Activated naive CD4-positive, alpha-beta T cell treated with anti-CD3 and anti-CD28 coated beads, Interleukin-2, amount 10 ng/mL, durations not matched to agents 7 days and 5 days (primary cell): ENCODE data around the gene ABLIM2.
A peak's percentile ranks its signal among the peaks of the same experiment; 100 is the strongest.

Source experiments
- CTCF ChIA-PET: fragments of 350-600 bp; sonication (Branson Sonifier 250); formaldehyde crosslinking; loops from one replicate; lab custom pipeline; 2021; ENCODE audit warnings: antibody characterized with exemption; lab: Charles Lee
- DNase-seq: peaks from one replicate; pipeline ENCODE4 v3.0.0-alpha.2; 2020
- H3K27ac Mint-ChIP-seq: one replicate; pipeline ENCODE4 v1.8.0; 2021; ENCODE audit warnings: mild to moderate bottlenecking, moderate library complexity, mixed read lengths
- H3K27me3 Mint-ChIP-seq: one replicate; pipeline ENCODE4 v1.8.0; 2021; ENCODE audit warnings: mild to moderate bottlenecking, mixed read lengths
- H3K36me3 Mint-ChIP-seq: one replicate; pipeline ENCODE4 v1.8.0; 2021; ENCODE audit warnings: mixed read lengths
- H3K4me1 Mint-ChIP-seq: one replicate; pipeline ENCODE4 v1.8.0; 2021; ENCODE audit warnings: mixed read lengths
- H3K4me3 Mint-ChIP-seq: one replicate; pipeline ENCODE4 v1.8.0; 2021; ENCODE audit warnings: mild to moderate bottlenecking, moderate library complexity, mixed read lengths
- H3K9me3 Mint-ChIP-seq: one replicate; pipeline ENCODE4 v1.8.0; 2021; ENCODE audit warnings: mixed read lengths

The ABLIM2 gene

DNA sequence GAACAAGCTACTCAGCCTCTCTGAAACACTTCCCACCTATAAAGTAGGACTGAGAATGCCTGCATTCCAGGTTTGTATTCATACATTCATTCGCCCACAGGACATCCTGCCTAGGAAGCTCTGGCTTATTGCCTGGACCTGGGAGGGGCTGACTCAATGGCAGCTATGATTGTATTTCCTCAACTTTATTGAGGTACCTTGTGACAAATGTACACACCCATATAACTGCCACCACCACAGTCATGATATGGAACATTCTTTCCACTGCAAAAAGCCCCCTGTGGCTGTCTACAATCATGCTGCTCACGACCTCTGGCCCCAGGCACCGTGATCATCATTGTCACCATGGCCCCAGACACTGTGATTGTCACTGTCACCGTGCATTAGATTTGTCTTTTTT, 68.3 kb downstream of the ABLIM2 start:
- Mint-ChIP-seq H3K4me1 (no peaks in the 10 kb centered on the region), H3K27ac (no peak overlapping the region)
- CTCF ChIA-PET: no interaction called here

DNA sequence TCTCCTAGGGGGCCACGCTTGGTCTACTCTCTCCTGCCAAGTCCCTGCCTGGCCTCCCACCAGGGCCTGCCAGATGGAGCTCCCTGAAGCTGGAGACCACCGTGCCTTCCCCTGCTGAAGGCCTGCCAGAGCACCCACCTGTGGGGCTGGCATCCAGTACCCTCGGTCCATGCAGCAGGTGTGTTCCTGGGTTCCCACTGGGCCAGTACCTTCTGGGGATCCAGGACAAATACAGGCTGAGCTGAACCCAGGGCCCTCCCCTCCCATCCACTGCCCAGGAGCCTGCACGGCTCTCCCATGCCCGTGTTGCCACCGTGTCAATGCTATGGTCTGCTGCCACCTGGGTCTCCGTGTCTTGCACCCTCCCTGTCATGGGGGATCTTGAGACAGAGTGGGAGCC, 68.8 kb downstream of the ABLIM2 start:
- Mint-ChIP-seq H3K27ac (no peak overlapping the region), H3K36me3 (no peaks in the 10 kb centered on the region), H3K4me3 (no peak overlapping the region), H3K27me3 (peaks cover 5% of the 10 kb centered on the region), H3K4me1 (no peaks in the 10 kb centered on the region), H3K9me3 (peaks cover 13% of the 10 kb centered on the region)
- CTCF ChIA-PET: no interaction called here
- no peak for DNase-seq

More for the DNA sequence above, 68.3 kb downstream of the ABLIM2 start:
- peaks cover 13% of the 10 kb centered on the region for H3K9me3 Mint-ChIP-seq
- H3K36me3 Mint-ChIP-seq: no peaks in the 10 kb centered on the region
- peak; percentile 29 for DNase-seq
- no peak overlapping the region for H3K4me3 Mint-ChIP-seq
- H3K27me3 Mint-ChIP-seq: peaks cover 7% of the 10 kb centered on the region

DNA sequence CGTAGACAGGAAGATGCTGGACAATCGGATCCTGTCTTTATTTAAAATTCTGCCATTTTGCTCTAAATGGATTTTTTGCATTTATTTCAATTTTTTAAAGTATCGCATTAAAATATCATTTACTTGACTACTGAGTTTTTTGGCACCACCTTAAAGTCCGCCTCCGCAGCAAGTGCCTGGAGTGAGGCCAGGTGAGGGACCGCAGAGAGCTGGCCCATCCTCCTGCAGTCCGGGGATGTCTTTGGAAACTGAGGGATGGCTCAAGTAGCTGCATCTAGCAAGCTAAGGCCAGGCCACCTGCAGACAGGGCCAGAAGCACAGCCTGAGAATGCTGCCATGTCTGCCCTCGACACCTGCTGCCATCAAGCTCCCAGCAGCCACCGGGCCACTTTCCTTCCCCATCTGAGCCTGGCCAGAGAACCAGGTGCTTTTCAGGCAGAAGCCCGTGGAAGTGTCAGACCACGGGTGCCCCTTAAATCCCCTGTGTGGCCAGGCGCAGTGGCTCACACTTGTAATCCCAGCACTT, 69.6 kb downstream of the ABLIM2 start:
- Mint-ChIP-seq H3K4me1 (no peaks in the 10 kb centered on the region), H3K9me3 (peaks cover 10% of the 10 kb centered on the region), H3K4me3 (no peak overlapping the region), H3K36me3 (no peaks in the 10 kb centered on the region), H3K27ac (no peak overlapping the region), H3K27me3 (peaks cover 4% of the 10 kb centered on the region)
- CTCF ChIA-PET: no interaction called here
- no peak for DNase-seq

DNA sequence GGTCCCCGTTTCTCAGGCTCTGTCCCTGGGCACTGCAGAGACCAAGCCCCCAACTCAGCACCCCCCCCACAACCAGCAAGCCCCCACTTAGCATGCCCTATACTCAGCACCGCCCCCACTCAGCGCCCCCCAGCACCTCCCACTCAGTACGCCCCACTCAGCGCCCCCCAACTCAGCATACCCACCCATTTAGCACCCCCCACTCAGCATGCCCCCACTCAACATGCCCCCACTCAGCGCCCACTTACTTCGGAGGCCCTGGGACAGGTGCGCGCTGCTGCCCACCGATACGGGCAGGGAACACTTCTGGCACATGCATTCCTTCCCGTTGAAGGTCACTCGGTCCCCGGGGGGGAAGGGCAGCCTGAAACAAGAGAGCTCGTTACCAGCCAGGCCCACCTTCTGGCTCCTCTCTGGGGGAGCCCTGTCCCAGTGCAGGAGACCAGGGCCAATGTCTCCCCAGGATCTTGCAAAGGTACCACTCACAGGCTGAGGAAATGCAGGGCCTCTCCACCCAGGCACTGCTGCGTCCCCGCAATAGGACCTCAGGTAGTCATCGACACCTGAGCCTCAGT, 70.6 kb downstream of the ABLIM2 start:
- Mint-ChIP-seq H3K9me3 (peaks cover 2% of the 10 kb centered on the region), H3K4me3 (no peak overlapping the region), H3K36me3 (no peaks in the 10 kb centered on the region), H3K4me1 (no peaks in the 10 kb centered on the region), H3K27ac (no peak overlapping the region), H3K27me3 (peaks cover 4% of the 10 kb centered on the region)
- no peak for DNase-seq
- CTCF ChIA-PET: no interaction called here

DNA sequence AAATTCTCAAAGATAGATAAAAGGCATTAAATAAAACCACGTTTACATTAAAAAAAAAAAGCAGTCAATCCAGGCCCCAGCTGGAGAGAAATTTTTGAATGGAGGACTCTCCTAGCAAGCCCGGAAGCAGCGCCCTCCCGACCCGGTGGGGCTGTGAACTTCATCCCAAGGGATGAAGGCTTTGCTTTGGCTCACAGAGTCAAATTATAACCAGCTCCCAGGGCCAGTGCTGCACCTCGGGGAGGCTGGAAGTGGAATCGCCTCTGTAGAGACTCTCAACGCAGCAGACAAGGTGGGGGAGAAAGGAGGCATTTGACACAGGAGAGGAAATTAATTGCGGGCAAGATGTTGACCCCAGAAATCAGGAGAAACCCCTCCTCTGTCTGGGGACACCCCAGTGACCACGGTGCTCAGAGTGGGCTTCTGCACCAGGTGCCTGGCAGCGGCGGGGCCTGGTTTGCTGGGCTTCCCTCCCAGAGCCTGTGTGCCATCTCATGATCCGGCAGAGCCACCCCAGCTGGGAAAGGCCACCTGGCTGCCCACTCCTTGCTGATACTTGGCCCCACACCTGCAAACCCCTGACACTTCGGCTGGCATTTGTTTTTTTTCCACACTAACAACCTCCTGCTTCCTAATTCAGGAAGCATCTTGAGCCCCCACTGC, 71.7 kb downstream of the ABLIM2 start:
- H3K4me1 Mint-ChIP-seq: no peaks in the 10 kb centered on the region
- DNase-seq: no peak
- CTCF ChIA-PET: no interaction called here
- no peaks in the 10 kb centered on the region for H3K36me3 Mint-ChIP-seq
- no peak overlapping the region for H3K4me3 Mint-ChIP-seq
- peaks cover 4% of the 10 kb centered on the region for H3K27me3 Mint-ChIP-seq
- H3K27ac Mint-ChIP-seq: no peak overlapping the region
- no peaks in the 10 kb centered on the region for H3K9me3 Mint-ChIP-seq

DNA sequence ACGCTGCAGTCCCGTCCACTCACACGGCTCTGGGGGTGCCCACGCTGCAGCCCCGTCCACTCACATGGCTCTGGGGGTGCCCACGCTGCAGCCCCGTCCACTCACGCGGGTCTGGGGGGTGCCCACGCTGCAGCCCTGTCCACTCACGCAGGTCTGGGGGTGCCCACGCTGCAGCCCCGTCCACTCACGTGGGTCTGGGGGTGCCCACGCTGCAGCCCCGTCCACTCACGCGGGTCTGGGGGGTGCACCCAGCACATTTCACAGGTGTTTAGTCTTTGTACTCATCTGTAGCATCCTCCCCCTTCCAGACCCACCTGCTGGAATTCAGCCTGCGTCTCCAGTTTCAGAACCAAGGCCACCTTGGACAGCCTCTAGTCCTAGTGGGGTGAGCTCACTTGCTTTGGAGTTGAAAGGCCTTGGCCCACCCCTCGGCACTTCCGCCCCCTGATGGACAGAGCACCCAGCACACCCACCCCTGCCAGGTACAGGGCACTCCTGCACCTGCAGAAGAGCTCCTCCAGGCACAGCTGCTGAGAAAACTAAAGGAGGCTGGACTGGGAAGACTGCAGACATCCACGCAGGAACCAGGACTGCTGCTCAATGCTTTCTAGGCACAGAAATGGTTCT, 73.0 kb downstream of the ABLIM2 start:
- no peaks in the 10 kb centered on the region for H3K9me3 Mint-ChIP-seq
- H3K4me1 Mint-ChIP-seq: no peaks in the 10 kb centered on the region
- no peaks in the 10 kb centered on the region for H3K36me3 Mint-ChIP-seq
- no peak overlapping the region for H3K4me3 Mint-ChIP-seq
- peaks cover 5% of the 10 kb centered on the region for H3K27me3 Mint-ChIP-seq
- no peak for DNase-seq
- CTCF ChIA-PET: interaction anchor here (0.8 kb wide), 1 partner anchor 17 kb away, joined by 3 read pairs; no protein-coding TSS in a partner anchor
- no peak overlapping the region for H3K27ac Mint-ChIP-seq

DNA sequence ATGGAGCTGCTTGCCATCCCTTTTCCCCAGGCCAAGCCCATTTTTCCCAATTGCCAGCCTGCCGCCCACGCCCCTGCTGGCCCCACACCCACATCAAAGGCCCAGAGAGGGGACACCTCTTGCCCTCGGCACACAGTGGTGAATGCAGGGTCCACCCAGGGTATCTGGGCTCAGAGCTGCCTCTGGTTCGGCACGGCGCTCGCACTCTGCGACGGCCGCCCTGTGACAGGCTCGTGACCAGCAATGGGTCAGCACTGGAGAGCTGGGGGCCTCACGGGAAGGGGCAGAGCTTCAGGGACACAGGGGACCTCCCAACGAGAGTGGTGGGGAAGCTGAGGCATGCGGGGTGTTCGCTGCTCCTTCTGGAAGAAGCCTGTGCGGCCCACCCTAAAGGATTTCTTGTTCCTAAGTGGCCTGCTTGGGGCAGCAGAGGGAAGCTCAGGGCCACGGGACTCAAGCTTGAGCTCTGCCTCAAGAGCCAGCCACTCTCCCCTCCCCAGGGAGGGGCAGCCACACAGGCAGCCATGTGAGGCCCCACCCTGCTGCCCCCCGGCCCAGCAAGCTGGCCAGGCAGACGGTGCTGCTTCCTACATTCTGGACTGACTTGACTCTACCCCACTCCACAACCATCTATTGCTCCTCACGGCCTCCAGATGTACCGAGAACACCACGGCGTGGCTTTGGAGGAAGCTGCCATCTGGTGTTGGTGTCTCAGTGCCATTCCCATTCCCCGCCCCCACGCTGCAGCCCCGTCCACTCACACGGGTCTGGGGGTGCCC, 73.7 kb downstream of the ABLIM2 start:
- Mint-ChIP-seq H3K4me3 (no peak overlapping the region), H3K9me3 (no peaks in the 10 kb centered on the region), H3K4me1 (no peaks in the 10 kb centered on the region), H3K27ac (no peak overlapping the region), H3K36me3 (no peaks in the 10 kb centered on the region), H3K27me3 (peaks cover 12% of the 10 kb centered on the region)
- CTCF ChIA-PET: no interaction called here
- DNase-seq: no peak

DNA sequence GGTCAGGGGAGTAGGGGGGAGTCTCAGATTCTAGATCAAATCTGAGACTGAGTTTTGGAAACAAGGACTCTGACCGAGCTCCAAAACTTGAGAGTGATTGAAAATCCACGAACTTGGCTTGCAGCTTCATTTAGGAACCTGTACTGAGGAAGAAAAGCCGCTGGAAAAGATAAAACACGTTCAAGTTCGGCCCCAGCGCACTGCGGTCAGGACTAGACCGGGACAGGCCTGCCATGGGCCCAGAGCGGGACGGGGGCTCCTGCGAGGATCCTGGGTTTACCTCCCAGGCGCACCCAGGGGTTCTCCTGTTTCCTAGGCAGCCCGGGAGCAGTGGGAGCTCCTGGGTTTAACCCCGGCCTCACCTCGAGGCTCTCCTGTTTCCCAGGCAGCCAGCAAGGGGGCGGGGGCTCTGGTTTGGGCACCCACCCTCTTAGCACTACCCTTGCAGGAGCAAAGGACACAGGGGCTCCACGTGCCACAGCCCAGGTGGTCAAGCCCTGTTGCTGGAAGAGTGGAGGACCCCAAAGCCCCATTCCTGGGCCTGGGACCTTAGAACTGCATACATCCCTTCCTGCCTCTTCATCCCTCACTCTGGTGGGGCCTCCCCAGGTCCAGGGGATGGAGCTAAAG, 74.5 kb downstream of the ABLIM2 start:
- Mint-ChIP-seq H3K36me3 (no peaks in the 10 kb centered on the region), H3K4me1 (no peaks in the 10 kb centered on the region), H3K27ac (no peak overlapping the region), H3K4me3 (no peak overlapping the region), H3K9me3 (no peaks in the 10 kb centered on the region), H3K27me3 (peaks cover 19% of the 10 kb centered on the region)
- no peak for DNase-seq
- CTCF ChIA-PET: no interaction called here

DNA sequence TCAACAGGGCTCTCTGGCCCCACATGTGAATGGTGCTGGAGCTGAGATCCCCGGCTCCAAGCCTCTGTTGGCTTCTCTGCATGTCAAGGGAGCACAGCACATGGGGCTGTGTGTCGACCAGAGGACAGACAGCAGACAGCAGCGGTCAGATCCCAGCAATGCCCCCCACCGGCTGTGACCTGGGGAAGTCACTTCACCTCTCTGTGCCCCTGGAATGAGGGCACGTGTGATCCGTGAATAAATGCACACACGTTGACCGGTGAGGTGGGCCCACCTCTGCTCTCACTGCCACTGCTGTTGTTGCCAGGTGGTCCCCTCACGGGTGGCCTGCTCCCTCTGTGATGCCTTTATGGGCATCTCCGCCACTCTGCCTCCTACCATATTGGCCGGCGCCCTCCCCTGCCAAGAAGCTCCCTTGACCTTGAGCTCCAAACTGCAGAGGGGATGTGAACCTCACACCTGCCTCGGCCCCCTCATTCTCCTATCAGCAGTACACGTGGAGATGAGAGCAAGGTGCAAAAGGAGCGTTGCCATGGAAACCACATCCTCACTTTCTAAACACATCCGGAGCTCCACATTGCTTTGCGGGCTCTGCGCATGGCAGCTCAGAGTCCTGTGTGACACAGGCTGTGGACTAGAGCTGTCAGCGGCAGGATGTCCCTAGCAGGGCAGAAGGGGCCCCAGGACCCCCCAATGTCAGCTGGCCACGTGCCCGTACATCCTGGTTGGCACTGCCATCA, 75.4 kb downstream of the ABLIM2 start:
- Mint-ChIP-seq H3K4me3 (no peak overlapping the region), H3K4me1 (no peaks in the 10 kb centered on the region), H3K9me3 (no peaks in the 10 kb centered on the region), H3K27ac (no peak overlapping the region), H3K27me3 (peaks cover 21% of the 10 kb centered on the region), H3K36me3 (no peaks in the 10 kb centered on the region)
- no peak for DNase-seq
- CTCF ChIA-PET: no interaction called here

DNA sequence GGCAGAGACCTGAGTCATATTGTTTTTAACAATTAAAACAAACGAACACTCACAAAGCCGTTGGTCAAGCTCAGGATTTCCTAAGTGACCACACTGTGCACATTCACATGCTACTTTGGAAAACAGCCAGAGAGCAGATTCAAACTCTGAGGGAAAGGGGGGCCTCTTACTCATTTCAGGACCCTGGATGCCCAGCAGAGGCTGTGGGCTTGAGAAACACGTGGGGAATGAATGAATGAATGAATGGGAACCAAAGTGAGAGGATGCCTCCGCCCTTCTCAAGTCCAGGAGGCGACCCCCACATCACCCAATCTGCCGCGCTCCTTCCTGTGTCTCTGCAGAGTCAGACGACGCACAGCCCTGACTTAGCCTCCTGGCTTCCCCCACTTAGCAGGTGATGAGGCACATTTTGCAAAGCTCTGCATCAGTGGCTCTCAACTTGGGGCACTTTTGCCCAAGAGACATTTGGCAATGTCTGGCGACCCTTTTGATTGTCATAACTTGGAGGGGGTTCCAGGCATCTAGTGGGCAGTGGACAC, 76.0 kb downstream of the ABLIM2 start:
- Mint-ChIP-seq H3K4me1 (no peaks in the 10 kb centered on the region), H3K36me3 (no peaks in the 10 kb centered on the region), H3K9me3 (no peaks in the 10 kb centered on the region), H3K27me3 (peaks cover 21% of the 10 kb centered on the region), H3K27ac (no peak overlapping the region), H3K4me3 (no peak overlapping the region)
- DNase-seq: no peak
- CTCF ChIA-PET: no interaction called here

DNA sequence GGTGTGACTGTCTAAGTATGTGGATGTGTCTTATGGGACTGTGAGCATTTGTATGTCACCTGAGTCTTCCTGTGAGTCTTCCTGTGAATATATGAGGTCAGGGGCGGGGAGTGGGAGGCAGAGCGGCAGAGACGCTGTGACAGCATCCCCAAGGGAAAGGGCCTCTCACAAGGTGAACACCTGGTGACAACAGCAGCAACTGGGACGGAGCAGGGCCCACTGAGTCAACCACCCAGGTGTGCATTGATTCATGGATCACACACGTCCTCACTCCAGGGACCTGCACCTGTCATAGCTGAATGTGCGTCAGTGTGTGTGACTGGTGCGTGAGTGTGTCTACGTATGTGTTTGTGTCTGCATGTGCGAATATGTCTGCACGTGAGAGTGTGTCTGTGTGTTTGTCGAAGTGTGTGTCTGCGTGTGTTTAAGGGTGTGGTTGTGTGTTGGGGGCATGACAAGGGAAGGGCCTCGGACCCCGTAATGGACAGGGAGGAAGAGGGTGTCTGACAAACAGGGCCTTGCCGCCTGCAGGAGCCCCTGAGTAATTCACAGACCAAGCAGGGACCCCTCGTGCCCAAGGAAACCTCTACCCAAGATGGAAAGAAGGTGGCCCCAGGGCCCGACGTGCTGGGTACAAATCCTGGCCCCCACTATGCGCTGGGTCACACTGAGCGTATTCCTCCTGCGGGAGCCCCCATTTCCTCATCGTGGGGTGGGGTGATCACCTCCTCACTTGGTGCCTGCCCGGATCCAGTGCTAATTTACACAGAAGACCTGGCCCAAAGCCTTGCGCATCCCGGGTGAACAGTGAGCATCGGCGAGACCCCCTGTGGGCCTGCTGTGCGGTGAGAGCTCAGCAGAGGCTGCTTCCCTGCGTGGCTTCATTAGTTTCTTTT, 76.7 kb downstream of the ABLIM2 start:
- Mint-ChIP-seq H3K4me1 (no peaks in the 10 kb centered on the region), H3K27me3 (peaks cover 18% of the 10 kb centered on the region), H3K9me3 (no peaks in the 10 kb centered on the region), H3K27ac (no peak overlapping the region), H3K36me3 (no peaks in the 10 kb centered on the region), H3K4me3 (no peak overlapping the region)
- no peak for DNase-seq
- CTCF ChIA-PET: no interaction called here

DNA sequence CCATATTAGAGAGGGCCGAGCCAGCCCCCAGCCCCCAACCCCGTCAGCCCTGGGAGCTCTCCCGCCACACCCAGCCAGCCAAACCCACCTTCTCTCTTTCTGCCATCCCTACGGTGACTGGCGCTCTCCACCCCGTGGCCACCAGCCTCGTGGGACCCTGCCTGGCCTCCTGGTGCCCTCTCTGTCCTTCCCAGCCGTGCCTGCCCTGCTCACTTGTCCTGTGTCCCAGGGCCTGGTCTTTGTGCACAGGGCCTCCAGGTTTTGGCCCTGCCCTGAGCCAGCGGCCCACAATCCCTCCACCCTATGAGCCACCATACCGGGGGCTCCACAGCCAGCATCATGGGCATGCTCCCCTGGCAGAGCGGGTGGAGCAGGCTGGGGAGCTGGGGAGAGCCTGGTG, 77.4 kb downstream of the ABLIM2 start:
- peaks cover 18% of the 10 kb centered on the region for H3K27me3 Mint-ChIP-seq
- no peaks in the 10 kb centered on the region for H3K36me3 Mint-ChIP-seq
- CTCF ChIA-PET: no interaction called here
- H3K9me3 Mint-ChIP-seq: no peaks in the 10 kb centered on the region
- no peaks in the 10 kb centered on the region for H3K4me1 Mint-ChIP-seq
- H3K27ac Mint-ChIP-seq: no peak overlapping the region
- no peak for DNase-seq
- no peak overlapping the region for H3K4me3 Mint-ChIP-seq

DNA sequence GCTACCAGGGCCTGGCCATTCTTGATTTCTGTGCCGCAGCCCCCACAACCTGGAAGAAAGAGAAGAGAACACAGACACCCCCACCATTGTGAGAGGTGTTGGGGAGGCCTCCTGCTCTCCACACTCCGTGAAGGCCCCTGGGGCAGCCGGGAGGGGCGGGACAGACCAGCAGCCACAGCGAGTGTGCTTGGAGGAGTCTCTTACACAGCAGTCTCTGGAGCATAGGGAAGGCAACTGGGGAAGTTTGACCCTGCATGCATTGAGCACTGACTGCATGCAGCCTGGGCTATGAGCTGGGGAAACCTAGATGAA, 77.9 kb downstream of the ABLIM2 start:
- DNase-seq: no peak
- H3K36me3 Mint-ChIP-seq: no peaks in the 10 kb centered on the region
- no peak overlapping the region for H3K4me3 Mint-ChIP-seq
- no peaks in the 10 kb centered on the region for H3K4me1 Mint-ChIP-seq
- peaks cover 18% of the 10 kb centered on the region for H3K27me3 Mint-ChIP-seq
- CTCF ChIA-PET: interaction anchor here (0.5 kb wide), 1 partner anchor 612 kb away, joined by 3 read pairs; no protein-coding TSS in a partner anchor
- no peak overlapping the region for H3K27ac Mint-ChIP-seq
- H3K9me3 Mint-ChIP-seq: no peaks in the 10 kb centered on the region
